ENCODE data around the gene BAMBI.

GRCh38 chr10:28721318-28721951 lies 44.1 kb downstream of the BAMBI start:
- TF ChIP-seq, protein P1, sequence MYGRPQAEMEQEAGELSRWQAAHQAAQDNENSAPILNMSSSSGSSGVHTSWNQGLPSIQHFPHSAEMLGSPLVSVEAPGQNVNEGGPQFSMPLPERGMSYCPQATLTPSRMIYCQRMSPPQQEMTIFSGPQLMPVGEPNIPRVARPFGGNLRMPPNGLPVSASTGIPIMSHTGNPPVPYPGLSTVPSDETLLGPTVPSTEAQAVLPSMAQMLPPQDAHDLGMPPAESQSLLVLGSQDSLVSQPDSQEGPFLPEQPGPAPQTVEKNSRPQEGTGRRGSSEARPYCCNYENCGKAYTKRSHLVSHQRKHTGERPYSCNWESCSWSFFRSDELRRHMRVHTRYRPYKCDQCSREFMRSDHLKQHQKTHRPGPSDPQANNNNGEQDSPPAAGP (tag by site-specific recombination; IDR thresholded peaks at IDR 0.05), result no peak
- no peak for TF ChIP-seq ZNF416 (tag by site-specific recombination; IDR thresholded peaks at IDR 0.05)
- no peak for TF ChIP-seq ZNF335 (tag by site-specific recombination; conservative IDR thresholded peaks at IDR 0.05)
- TF ChIP-seq ZNF777 (tag by site-specific recombination; IDR thresholded peaks at IDR 0.05; ENCODE audit: borderline replicate concordance), result no peak
- TF ChIP-seq, protein P2, sequence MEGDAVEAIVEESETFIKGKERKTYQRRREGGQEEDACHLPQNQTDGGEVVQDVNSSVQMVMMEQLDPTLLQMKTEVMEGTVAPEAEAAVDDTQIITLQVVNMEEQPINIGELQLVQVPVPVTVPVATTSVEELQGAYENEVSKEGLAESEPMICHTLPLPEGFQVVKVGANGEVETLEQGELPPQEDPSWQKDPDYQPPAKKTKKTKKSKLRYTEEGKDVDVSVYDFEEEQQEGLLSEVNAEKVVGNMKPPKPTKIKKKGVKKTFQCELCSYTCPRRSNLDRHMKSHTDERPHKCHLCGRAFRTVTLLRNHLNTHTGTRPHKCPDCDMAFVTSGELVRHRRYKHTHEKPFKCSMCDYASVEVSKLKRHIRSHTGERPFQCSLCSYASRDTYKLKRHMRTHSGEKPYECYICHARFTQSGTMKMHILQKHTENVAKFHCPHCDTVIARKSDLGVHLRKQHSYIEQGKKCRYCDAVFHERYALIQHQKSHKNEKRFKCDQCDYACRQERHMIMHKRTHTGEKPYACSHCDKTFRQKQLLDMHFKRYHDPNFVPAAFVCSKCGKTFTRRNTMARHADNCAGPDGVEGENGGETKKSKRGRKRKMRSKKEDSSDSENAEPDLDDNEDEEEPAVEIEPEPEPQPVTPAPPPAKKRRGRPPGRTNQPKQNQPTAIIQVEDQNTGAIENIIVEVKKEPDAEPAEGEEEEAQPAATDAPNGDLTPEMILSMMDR (tag by site-specific recombination; IDR thresholded peaks at IDR 0.05), result no peak
- no peak for TF ChIP-seq ZNF362 (tag by site-specific recombination; IDR thresholded peaks at IDR 0.05)
- no peak for TF ChIP-seq REST (tag by site-specific recombination; IDR thresholded peaks at IDR 0.05)
- no peak for TF ChIP-seq TCF7L2 (IDR thresholded peaks at IDR 0.05; ENCODE audit: borderline replicate concordance, low read depth, low read length)
- TF ChIP-seq ZNF626 (tag by site-specific recombination; IDR thresholded peaks at IDR 0.05), result no peak
